OCI-LY1 (cell line): ENCODE measurements around the gene NARF.

Experiments
- CTCF ChIP-seq: fragments of 200-600 bp; sonication (generic), shearing (Covaris generic); IDR thresholded peaks from 2 replicates; pipeline ENCODE4 v1.5.1; 2017; ENCODE audit warnings: mild to moderate bottlenecking, antibody characterized with exemption, low read length, moderate library complexity, mixed read lengths
- EZH2 ChIP-seq: fragments of 200-600 bp; sonication (generic), shearing (Covaris generic); IDR thresholded peaks from 2 replicates; pipeline ENCODE4 v1.8.0; 2017; ENCODE audit warnings: borderline replicate concordance, mixed run types, mild to moderate bottlenecking, antibody characterized with exemption, low read length, moderate library complexity, mixed read lengths

GRCh38 chr17:82491196-82491530 is 32.6 kb downstream of the NARF start:
- no peak for TF ChIP-seq CTCF
- TF ChIP-seq EZH2, result no peak
